Activated B cell treated with CpG ODN at 0.5 μM for 24 hours (primary cell): ENCODE results near the gene FREM2. TPM values are rescaled to one million over a fixed set of nuclear protein-coding genes. Genes with fewer than 3 reads are reported as not detected.

Source experiments
- ATAC-seq: fragments of 200-7000 bp; cut with Tn5 transposase; one replicate; pipeline ENCODE4 v1.10.0; 2021; ENCODE audit warnings: low read depth, mild to moderate bottlenecking, moderate library complexity
- CTCF ChIA-PET: fragments of 350-600 bp; sonication (Branson Sonifier 250); formaldehyde crosslinking; loops from one replicate; lab custom pipeline; 2021; ENCODE audit warnings: antibody characterized with exemption; lab: Charles Lee
- POLR2A ChIA-PET: fragments of 350-600 bp; sonication (Branson Sonifier 250); formaldehyde crosslinking; loops from one replicate; lab custom pipeline; 2021; ENCODE audit warnings: antibody characterized with exemption; lab: Charles Lee
- DNase-seq: peaks from one replicate; pipeline ENCODE4 v3.0.0; 2022
- H3K27ac Mint-ChIP-seq: one replicate; pipeline ENCODE4 v1.8.0; 2020; ENCODE audit warnings: mixed read lengths
- H3K27me3 Mint-ChIP-seq: one replicate; pipeline ENCODE4 v1.8.0; 2021; ENCODE audit warnings: mixed read lengths
- H3K36me3 Mint-ChIP-seq: one replicate; pipeline ENCODE4 v1.8.0; 2021; ENCODE audit warnings: low read depth, mixed read lengths
- H3K4me1 Mint-ChIP-seq: one replicate; pipeline ENCODE4 v1.8.0; 2021; ENCODE audit warnings: mixed read lengths
- H3K4me3 Mint-ChIP-seq: one replicate; pipeline ENCODE4 v1.8.0; 2020; ENCODE audit warnings: mild to moderate bottlenecking, mixed read lengths
- H3K9me3 Mint-ChIP-seq: one replicate; pipeline ENCODE4 v1.8.0; 2020; ENCODE audit warnings: mixed read lengths
- CTCF ChIP-seq: fragments of 200-600 bp; IDR thresholded peaks from one replicate; pipeline ENCODE4 v1.8.0; 2022; ENCODE audit warnings: antibody characterized with exemption, mild to moderate bottlenecking
- intact Hi-C: fragments of 100-400 bp; cut with micrococcal nuclease; formaldehyde crosslinking; loops from one replicate; pipeline ENCODE4 v1.15.1; 2024
- total RNA-seq: library from RNA; stranded (reverse); gene quantifications from 2 replicates; pipeline ENCODE4 v1.2.3, GENCODE V29; 2022

The FREM2 gene
- total RNA-seq, 1 donor from 2014 or later, result not detected

DNA sequence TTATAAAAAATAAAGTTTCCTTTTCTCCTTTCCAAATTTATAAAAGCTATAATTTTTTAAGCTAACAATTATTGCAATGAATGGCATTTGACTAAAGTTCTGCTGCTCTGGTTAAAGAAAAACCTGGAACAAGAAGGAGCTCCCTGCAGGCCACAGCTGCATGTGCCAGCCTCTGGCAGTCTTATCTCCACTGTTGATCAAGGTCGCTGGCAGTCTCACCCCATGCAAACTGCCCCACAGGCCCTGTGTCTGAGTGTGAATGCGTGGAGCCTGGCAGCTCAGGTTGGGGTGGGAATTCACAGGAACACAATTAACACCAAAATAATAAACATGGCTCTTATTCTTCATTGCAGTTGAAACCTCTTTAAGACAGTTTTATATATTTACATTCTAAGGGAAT is 30.2 kb upstream of the FREM2 start:
- no peak for ATAC-seq
- Mint-ChIP-seq H3K27ac (no peak overlapping the region), H3K9me3 (no peaks in the 10 kb centered on the region), H3K4me3 (no peak overlapping the region), H3K36me3 (no peaks in the 10 kb centered on the region), H3K4me1 (no peaks in the 10 kb centered on the region), H3K27me3 (no peaks in the 10 kb centered on the region)
- TF ChIP-seq CTCF, result no peak
- ChIA-PET CTCF (no interaction called here), POLR2A (no interaction called here)
- no peak for DNase-seq
- intact Hi-C loops, result no loop called here

GRCh38 chr13:38657191-38657590 is 29.7 kb upstream of the FREM2 start:
- H3K9me3 Mint-ChIP-seq, result no peaks in the 10 kb centered on the region
- ATAC-seq, result no peak
- no peak for TF ChIP-seq CTCF
- H3K4me1 Mint-ChIP-seq, result no peaks in the 10 kb centered on the region
- H3K27me3 Mint-ChIP-seq, result no peaks in the 10 kb centered on the region
- no peak overlapping the region for H3K27ac Mint-ChIP-seq
- CTCF ChIA-PET, result no interaction called here
- H3K4me3 Mint-ChIP-seq, result no peak overlapping the region
- DNase-seq, result no peak
- POLR2A ChIA-PET, result no interaction called here
- no peaks in the 10 kb centered on the region for H3K36me3 Mint-ChIP-seq
- intact Hi-C loops, result no loop called here

GRCh38 chr13:38658906-38659305 is 28.0 kb upstream of the FREM2 start:
- H3K9me3 Mint-ChIP-seq, result no peaks in the 10 kb centered on the region
- ChIA-PET CTCF (no interaction called here), POLR2A (no interaction called here)
- ATAC-seq, result no peak
- intact Hi-C loops, result no loop called here
- no peaks in the 10 kb centered on the region for H3K4me1 Mint-ChIP-seq
- H3K36me3 Mint-ChIP-seq, result no peaks in the 10 kb centered on the region
- no peak overlapping the region for H3K4me3 Mint-ChIP-seq
- no peak overlapping the region for H3K27ac Mint-ChIP-seq
- no peak for DNase-seq
- no peaks in the 10 kb centered on the region for H3K27me3 Mint-ChIP-seq
- no peak for TF ChIP-seq CTCF

GRCh38 chr13:38661010-38661675 is 25.7 kb upstream of the FREM2 start:
- H3K27me3 Mint-ChIP-seq, result no peaks in the 10 kb centered on the region

GRCh38 chr13:38662362-38662761 is 24.5 kb upstream of the FREM2 start:
- Mint-ChIP-seq H3K4me3 (no peak overlapping the region), H3K36me3 (no peaks in the 10 kb centered on the region), H3K9me3 (no peaks in the 10 kb centered on the region), H3K4me1 (no peaks in the 10 kb centered on the region), H3K27me3 (no peaks in the 10 kb centered on the region), H3K27ac (no peak overlapping the region)
- ATAC-seq (no peak), DNase-seq (no peak)
- TF ChIP-seq CTCF, result no peak
- CTCF ChIA-PET, result no interaction called here
- intact Hi-C loops, result no loop called here
- POLR2A ChIA-PET, result no interaction called here

More at GRCh38 chr13:38661010-38661675, 25.7 kb upstream of the FREM2 start:
- no peak overlapping the region for H3K27ac Mint-ChIP-seq
- intact Hi-C loops, result no loop called here
- no peak overlapping the region for H3K4me3 Mint-ChIP-seq
- H3K36me3 Mint-ChIP-seq, result no peaks in the 10 kb centered on the region
- ChIA-PET CTCF (no interaction called here), POLR2A (no interaction called here)
- DNase-seq (no peak), ATAC-seq (no peak)
- H3K9me3 Mint-ChIP-seq, result no peaks in the 10 kb centered on the region
- no peaks in the 10 kb centered on the region for H3K4me1 Mint-ChIP-seq
- no peak for TF ChIP-seq CTCF
